GM12892 (cell line): ENCODE data around the gene LMTK2.

ENCODE experiments used
- POLR2A ChIP-seq: IDR thresholded peaks from 2 replicates; pipeline ENCODE4 v1.6.1; 2011; ENCODE audit warnings: low read depth, low read length, control low read depth
- TAF1 ChIP-seq: IDR thresholded peaks from 2 replicates; pipeline ENCODE4 v1.6.1; 2011; ENCODE audit warnings: low read depth, mild to moderate bottlenecking, control low read depth, low read length, borderline replicate concordance

GRCh38 chr7:98135984-98136383 is 29.3 kb downstream of the LMTK2 start:
- no peak for TF ChIP-seq POLR2A
- no peak for TF ChIP-seq TAF1
